GM12872 (cell line): ENCODE results near the gene SLF2.

Experiments
- TF ChIP-seq, protein P1 (sequence below): IDR thresholded peaks from 3 replicates; pipeline ENCODE4 v1.5.1; 2011; ENCODE audit warnings: low read depth, mild to moderate bottlenecking, low read length, moderate library complexity; ENCODE audit not compliant: insufficient read depth

SLF2 gene

DNA sequence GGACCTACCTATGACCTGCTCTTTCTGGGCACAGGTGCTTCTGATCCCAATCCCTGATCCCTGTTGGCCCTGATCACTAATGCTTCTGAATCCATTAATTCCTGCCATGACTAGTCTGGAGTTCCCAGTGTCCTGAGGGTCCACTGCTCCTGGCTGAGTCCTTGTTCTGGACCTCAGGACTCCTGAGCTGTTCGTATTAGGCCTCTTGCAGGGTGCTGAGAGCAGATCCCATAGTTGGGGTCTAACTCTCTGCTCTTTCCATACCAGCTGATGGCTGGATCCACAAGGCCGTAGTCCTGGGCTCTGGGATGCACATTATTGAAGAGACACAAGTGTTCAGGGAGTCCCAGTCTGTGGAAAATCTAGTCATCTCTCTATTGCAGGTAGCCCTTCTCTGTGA is 67.5 kb downstream of the SLF2 start:
- TF ChIP-seq, protein P1, sequence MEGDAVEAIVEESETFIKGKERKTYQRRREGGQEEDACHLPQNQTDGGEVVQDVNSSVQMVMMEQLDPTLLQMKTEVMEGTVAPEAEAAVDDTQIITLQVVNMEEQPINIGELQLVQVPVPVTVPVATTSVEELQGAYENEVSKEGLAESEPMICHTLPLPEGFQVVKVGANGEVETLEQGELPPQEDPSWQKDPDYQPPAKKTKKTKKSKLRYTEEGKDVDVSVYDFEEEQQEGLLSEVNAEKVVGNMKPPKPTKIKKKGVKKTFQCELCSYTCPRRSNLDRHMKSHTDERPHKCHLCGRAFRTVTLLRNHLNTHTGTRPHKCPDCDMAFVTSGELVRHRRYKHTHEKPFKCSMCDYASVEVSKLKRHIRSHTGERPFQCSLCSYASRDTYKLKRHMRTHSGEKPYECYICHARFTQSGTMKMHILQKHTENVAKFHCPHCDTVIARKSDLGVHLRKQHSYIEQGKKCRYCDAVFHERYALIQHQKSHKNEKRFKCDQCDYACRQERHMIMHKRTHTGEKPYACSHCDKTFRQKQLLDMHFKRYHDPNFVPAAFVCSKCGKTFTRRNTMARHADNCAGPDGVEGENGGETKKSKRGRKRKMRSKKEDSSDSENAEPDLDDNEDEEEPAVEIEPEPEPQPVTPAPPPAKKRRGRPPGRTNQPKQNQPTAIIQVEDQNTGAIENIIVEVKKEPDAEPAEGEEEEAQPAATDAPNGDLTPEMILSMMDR: no peak

DNA sequence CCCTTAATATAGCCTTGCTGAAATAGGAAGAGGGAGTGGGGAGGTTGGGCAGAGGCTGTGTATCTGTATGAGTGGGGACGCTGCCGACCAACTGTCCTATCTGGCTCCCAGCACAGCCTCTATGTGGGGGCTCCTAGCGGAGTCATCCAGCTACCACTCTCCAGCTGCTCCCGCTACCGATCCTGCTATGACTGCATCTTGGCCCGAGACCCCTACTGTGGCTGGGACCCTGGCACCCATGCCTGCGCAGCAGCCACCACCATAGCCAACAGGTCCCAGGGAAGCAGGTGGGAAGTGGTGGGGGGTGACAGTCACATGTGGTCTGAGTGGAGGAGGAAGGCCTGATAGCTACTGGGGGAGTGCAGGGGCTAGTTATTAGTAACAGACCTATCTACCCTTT is 67.9 kb downstream of the SLF2 start:
- TF ChIP-seq, protein P1: no peak

DNA sequence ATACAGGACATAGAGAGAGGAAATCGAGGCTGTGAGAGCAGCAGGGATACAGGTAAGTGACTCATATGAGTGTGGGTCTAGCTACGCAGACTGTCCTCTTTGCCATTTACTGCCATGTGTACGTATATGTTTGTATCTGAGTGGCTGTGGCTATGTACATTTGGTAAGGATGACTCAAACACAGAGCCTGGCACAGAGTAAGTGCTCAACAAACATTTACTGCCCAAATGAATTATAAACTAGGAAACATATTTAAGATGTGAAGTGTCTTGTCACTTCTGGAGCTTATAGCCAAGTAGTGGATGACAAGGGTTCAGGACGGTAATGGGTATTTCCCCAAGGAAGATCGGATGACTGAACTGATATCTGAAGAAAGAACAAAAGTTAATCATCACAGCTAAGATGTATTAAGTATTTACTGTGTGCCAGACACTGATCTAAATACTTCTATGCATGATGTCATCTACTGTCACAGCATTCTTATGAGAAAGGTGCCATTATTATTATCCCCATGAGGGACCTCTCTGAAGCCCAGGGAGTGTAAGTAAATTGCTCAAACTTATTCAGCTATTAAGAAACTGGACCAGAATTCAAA is 68.5 kb downstream of the SLF2 start:
- TF ChIP-seq, protein P1: no peak

DNA sequence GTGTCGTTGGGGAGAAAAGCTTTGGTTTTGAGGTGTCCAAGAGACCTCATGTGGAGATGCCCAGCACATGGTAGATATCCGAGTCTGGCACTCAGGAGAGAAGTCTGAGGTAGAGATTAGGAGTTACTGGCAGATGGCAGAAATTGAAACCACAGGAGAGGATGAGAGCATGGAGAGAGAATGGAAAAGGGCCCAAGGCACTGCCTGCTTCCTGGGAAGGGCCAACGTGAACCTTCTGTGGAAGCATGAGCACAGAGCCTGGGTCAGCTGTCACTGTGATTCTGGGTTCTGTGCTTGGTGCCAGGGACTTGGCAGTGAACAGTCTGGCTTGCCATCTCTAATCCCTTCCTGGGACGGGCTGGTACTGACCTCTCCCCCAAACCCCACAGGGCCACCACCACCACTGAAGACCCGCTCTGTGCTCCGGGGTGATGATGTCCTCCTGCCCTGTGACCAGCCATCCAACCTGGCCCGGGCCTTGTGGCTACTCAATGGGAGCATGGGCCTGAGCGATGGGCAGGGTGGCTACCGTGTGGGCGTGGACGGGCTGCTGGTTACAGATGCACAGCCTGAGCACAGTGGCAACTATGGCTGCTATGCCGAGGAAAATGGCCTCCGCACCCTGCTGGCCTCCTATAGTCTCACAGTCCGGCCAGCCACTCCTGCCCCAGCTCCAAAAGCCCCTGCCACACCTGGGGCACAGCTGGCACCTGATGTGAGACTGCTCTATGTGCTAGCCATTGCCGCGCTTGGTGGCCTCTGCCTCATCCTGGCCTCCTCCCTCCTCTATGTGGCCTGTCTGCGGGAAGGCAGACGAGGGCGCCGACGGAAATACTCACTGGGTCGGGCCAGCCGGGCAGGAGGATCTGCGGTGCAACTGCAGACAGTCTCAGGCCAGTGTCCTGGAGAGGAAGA is 70.4 kb downstream of the SLF2 start:
- TF ChIP-seq, protein P1: no peak

DNA sequence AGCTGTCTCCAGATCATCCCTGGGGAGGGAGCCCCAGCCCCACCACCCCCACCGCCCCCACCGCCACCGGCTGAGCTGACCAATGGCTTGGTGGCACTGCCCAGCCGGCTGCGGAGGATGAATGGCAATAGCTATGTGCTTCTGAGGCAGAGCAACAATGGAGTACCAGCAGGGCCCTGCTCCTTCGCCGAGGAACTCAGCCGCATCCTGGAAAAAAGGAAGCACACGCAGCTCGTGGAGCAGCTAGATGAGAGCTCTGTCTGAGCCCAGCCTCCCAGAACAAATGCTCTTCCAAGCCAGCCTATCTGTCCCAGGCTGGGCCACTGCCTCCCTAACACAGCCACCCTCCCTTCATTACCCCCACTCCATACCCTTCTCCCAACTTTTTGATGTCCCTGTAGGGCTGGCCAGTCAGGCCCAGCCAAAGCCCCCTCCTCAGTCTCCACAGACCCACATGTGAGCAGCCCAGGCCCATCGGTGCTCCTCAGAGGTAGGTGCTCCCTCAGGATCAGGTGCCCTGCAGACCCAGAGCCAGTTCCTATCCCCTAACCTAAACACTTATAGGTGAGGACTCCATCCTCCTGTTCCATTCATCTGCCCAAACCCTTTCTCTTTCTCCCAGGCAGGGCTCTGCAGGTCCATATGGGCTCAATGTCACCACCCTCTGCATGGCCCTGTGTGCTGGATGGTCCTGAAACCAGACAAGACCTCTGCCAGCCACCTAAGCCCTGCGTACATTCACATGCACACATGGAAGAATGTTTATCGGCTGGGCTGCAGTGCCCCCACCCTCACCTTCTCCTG is 71.3 kb downstream of the SLF2 start:
- TF ChIP-seq, protein P1: no peak

DNA sequence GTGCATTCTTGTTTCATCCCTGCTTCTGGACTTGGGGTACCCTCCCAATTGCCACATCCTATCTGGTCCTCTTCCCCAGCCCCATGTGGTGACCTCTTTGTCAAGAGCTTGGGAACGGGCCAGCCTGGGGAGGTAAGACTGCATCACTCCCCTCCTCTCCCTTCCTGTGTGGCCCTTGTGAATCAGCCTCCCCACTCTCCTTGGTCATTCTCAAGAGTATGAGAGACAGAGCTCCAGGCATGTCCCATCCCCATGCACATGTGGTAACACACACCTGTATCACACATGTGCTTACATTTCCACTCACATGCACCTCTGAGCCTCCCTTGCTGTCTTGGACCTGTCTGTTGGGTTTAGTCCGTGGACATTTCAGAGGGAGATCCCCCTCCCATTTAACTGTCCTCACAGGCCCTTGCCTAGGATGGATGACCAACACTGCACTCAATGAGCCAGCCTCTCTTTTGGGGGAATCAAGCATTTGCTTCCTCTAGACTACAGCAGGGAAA is 72.0 kb downstream of the SLF2 start:
- TF ChIP-seq, protein P1: no peak

DNA sequence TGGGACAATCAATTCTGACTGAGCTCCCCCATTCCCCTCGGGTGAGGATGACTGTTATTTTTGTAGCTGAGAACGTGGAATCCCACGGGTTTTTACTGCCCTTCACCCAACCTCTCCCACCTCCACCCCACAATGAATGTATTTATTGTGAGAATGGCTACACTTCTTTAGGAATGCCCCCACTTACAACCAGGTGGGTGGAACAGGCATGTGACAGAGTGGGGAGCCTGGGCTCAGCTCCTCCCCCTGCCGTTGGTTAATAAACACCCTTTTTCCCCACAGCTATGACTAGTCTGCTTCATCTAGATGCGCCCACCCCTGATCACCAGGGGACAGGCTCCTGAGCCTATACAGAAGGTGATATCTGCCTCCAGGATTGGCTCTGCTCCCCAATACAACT is 72.6 kb downstream of the SLF2 start:
- TF ChIP-seq, protein P1: no peak
